GM21528 (cell line): ENCODE results near the gene CXCL3.

Experiments used
- ATAC-seq: cut with Tn5 transposase; IDR thresholded peaks from one replicate; pipeline ENCODE4 v1.9.1; 2021; ENCODE audit warnings: mild to moderate bottlenecking, moderate library complexity; ENCODE audit not compliant: unreplicated experiment, low FRiP score

The CXCL3 gene

GRCh38 chr4:74016068-74016467 is 22.4 kb downstream of the CXCL3 start:
- ATAC-seq: no peak

DNA sequence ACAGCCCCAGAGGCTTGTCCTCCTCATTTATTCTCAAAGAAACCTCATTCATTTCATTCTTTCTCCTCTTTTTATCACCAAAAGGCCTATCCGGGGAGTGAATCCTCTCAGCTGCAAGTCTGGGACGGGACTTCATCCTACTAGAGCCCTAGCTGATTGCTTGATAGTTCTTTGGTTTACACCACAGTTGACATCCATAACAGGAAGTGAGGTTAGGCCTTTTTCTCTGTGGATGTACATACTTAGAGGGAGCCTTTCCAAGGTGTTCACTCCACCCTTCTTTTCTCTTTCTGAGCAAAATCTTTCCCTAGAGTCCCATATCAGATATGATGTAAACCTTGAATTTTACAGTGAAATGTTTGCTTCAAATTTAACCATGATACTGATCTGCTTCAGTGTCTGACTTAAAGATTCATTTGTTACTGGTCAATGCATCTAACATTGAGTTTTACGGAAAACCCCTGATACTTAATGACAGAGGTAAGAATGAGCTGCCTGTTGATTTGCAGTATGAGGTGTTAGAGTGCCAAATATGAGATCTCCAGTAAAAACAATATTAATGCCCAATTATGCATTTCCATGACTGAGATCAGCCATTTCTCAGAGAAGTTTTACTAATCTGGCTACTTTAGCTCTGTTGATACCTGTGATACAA is 23.2 kb downstream of the CXCL3 start:
- no peak for ATAC-seq

DNA sequence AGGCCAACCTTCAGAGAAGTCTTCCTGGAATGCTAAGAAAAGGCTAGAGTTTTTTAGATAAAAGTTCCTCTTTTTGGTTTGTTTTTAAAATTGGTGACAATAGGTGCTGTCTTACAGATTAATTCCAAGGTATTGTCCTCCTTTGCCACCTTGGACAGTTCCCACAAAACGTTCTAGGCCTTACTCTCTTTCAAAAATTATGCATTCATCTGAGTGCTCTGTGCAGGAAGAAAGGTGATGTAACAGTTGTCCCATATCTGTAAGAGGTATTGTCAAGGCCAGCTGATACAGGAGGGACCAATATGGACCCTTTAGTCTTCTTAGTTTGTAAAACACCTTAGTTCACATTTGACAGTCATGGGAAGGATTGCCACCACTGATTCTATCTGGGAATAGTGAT is 24.2 kb downstream of the CXCL3 start:
- ATAC-seq: no peak

- ATAC-seq: no peak
These were observed 25.2 kb downstream of the CXCL3 start for GRCh38 chr4:74013264-74013663.

GRCh38 chr4:74012130-74012529 is 26.4 kb downstream of the CXCL3 start:
- no peak for ATAC-seq

- ATAC-seq: no peak
These were observed 29.2 kb downstream of the CXCL3 start for GRCh38 chr4:74009307-74009706.

- no peak for ATAC-seq
These were observed 32.4 kb downstream of the CXCL3 start for GRCh38 chr4:74006009-74006476.

DNA sequence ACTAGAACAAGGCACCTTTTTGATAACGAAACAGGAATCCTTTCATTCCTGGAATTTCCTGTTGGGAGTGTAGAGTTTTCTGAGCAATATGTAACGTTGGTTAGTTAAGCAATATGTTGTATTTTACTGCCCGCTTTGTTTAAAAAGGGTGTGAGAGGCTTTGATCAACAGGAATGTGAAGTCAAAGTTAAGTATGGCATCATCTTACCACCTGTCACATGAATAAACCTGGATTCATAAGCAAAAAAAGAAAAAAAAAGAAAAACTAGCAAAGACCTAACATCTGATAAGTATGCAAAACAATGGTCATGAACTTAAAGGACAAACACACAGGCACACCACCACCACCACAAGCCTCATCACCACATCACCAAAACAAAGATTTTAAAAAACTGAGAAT is 33.0 kb downstream of the CXCL3 start:
- no peak for ATAC-seq

- ATAC-seq: no peak
These were observed 33.8 kb downstream of the CXCL3 start for GRCh38 chr4:74004668-74005067.

GRCh38 chr4:74000301-74000700 is 38.2 kb downstream of the CXCL3 start:
- ATAC-seq: no peak

DNA sequence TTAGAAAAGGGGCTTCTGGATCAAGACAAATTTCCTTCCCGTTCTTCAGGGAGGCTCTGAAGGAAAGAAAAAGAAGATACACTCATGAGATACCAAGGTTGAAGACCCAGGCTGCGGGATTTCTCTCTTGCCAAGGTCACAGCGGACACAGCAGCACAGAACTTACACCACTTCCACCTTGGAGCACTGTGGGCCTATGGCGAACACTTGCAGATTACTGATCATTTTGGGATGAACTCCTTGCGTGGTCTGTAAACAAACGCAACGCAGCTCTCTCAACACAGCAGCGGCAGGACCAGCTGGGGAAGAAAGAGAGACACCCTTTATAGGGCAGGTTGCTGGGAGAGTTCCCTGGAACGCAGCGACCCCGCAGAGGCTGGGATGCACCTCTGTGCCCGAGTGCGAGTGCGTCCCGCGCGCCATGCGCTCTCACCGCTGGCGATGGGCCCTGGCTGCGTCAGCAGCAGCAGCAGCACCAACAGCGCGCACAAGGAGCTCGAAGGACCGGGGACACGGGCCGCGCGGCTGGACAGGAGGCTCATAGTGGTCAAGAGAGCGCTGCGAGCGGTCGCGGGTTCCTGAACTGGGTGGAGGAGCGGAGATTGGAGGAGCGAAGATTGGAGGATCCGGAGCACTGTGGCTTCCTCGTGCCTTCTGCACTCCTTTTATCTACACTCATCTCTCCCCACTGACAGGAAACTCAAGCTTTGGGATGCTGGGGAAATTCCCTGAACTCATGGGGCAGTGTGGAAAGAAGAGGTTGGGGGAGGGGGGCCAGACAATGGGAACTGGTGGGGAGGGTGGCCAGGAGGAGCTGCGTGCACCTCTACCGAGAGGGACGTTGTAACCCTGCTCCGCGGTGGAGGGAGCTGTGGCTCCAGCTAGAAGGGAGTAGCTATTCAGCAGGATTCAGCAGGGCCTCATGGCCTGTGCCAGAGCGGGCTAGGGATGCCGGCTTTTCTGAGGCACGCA is 40.2 kb downstream of the CXCL3 start, which contains the start of gene CXCL5:
Gene CXCL5 (minus strand): TSS at position 638 of the 972 bp plus-strand sequence. CDS start 96 bp downstream, at position 542.
- ATAC-seq: no peak

DNA sequence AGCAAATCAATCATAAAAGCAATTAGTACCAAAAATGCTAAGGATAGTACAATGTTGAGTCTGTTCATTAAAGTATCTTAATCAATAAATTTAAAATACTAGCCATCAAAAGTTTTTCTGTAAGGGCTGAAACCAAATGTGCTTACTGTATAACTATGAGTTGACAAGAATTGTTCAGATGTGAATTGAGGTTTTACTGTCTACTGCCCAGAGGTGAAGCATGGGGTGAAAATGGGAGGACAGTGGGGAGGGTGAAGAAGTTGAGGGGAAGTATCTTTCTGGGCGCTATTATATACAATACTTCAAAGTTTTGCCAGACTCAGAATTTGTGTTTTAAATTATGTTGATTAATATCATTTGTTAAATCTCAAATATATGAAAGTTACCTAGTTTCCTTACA is 46.4 kb downstream of the CXCL3 start:
- no peak for ATAC-seq

GRCh38 chr4:73991742-73992000 is 46.8 kb downstream of the CXCL3 start:
- no peak for ATAC-seq

- no peak for ATAC-seq
These were observed 47.3 kb downstream of the CXCL3 start for GRCh38 chr4:73990988-73991741.

- ATAC-seq: no peak
These were observed 48.6 kb downstream of the CXCL3 start for GRCh38 chr4:73989928-73990327.

DNA sequence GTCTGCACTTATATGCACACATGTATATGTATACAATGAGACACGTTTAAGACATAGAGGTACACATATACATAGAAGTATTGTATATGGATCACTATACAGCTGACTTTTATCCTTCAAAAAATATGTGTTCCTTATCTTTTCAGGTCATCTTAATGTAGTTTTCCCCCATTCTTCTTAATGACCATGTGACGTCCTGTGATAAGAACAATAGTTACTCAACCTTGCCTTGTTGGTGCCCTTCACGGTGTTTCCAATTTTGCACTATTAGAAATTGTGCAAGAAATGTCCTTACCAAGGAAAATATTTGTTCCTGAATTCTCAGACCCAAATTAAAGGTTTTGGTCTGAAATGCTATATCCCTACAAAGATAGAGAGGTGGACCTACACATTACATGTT is 49.5 kb downstream of the CXCL3 start:
- ATAC-seq: no peak

DNA sequence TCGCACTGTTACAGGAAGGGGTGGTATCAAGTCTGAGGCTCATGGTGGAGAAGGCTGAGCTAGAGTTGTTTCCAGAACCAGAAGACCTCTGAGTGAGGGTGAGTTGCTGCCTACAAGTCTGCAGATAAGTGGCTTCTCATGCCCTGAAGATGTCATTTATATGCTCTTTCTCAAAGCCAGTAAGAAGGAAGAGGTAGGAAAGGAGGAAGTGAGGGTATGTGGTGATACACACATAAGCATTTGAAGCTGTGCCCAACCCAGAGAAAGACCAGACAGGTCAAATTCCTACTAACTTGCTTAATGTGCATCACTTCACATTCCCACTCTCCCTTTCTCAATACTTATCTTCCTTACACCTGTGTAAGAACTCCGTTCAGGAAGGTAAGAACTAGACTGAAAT is 50.4 kb downstream of the CXCL3 start, which contains the start of gene PPBP:
Gene PPBP (minus strand): TSS at position 130 of the 400 bp plus-strand sequence. CDS start 87 bp downstream, at position 43.
- ATAC-seq: no peak
